ENCODE measurements around the gene CMTM4.

DNA sequence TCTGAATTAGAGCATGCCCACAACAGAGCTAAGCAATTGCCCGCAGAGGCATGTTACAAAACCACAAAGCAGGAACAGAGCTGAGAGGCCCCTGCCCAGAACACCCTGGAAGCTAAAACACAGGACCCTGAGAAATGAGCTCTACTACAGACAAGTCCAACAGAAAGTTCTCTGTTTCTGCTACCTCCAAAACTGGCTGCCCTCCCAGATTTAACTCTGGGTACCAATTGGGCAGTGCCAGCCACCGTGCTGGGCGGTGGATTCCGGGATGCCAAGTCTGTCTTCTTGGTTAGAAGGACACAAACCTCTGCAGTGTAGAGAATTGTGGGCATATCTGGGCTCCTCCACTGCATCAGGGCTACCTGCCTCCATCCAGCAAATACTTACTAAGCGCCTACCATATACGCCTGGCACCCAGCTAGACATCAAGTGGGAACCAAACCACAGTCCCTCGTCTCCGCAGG is 1.0 kb downstream of the CMTM4 start:
- TF ChIP-seq POLR2A (IDR thresholded peaks at IDR 0.05): no peak
- TF ChIP-seq, protein P1, sequence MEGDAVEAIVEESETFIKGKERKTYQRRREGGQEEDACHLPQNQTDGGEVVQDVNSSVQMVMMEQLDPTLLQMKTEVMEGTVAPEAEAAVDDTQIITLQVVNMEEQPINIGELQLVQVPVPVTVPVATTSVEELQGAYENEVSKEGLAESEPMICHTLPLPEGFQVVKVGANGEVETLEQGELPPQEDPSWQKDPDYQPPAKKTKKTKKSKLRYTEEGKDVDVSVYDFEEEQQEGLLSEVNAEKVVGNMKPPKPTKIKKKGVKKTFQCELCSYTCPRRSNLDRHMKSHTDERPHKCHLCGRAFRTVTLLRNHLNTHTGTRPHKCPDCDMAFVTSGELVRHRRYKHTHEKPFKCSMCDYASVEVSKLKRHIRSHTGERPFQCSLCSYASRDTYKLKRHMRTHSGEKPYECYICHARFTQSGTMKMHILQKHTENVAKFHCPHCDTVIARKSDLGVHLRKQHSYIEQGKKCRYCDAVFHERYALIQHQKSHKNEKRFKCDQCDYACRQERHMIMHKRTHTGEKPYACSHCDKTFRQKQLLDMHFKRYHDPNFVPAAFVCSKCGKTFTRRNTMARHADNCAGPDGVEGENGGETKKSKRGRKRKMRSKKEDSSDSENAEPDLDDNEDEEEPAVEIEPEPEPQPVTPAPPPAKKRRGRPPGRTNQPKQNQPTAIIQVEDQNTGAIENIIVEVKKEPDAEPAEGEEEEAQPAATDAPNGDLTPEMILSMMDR (IDR thresholded peaks at IDR 0.05): no peak

Data from uterus (tissue), 2 donors.